ENCODE measurements around the gene EYA2. TPM values are rescaled to one million over a fixed set of nuclear protein-coding genes. Genes with fewer than 3 reads are reported as not detected.
"Not testable (repeated sequence)": the region's sequence is repeated elsewhere in the genome, so short reads cannot be mapped to it uniquely, and the experiment has no call there.

Gene EYA2
- total and polyA plus RNA-seq, 4 donors: 0.17 to 0.54 (median 0.23) TPM; not detected in 1

GRCh38 chr20:47205577-47206123, 311.0 kb downstream of the EYA2 start:
- peaks cover 2 to 22% (median 12%) of the 10 kb centered on the region in 4 donors for H3K36me3 ChIP-seq (ENCODE audit: control insufficient read depth in 4 of 4, insufficient read depth in 3 of 4, low read depth in 1 of 4, low read length in 3 of 4)
- H3K4me3 ChIP-seq (ENCODE audit: low read depth in 1 of 3, low read length in 3 of 3): no peak overlapping the region
- H3K4me1 ChIP-seq (ENCODE audit: control insufficient read depth in 4 of 4, insufficient read depth in 4 of 4, low read length in 3 of 4): peaks cover 0 to 5% (median 2%) of the 10 kb centered on the region in 4 donors
- H3K27ac ChIP-seq (ENCODE audit: low read depth in 1 of 2, low read length in 2 of 2): no peak overlapping the region
- no peak overlapping the region for H3K9ac ChIP-seq (ENCODE audit: low read depth in 1 of 2, low read length in 2 of 2)
- H3K9me3 ChIP-seq (ENCODE audit: control insufficient read depth in 4 of 4, low read length in 3 of 4): no peaks in the 10 kb centered on the region
- H3K27me3 ChIP-seq (ENCODE audit: control insufficient read depth in 4 of 4, insufficient read depth in 4 of 4, low read length in 3 of 4): no peaks in the 10 kb centered on the region
- DNase-seq (ENCODE audit: low spot score): peak; percentile 67
- WGBS: 45% methylated on average over 9 of the region's 9 CpGs
- no peak for TF ChIP-seq ZBTB33 (IDR thresholded peaks at IDR 0.05)
- no peak for TF ChIP-seq NR2F2 (IDR thresholded peaks at IDR 0.05)
- TF ChIP-seq FOXA2 (IDR thresholded peaks at IDR 0.05): no peak
- TF ChIP-seq FOXA1 (IDR thresholded peaks at IDR 0.05): no peak
- TF ChIP-seq RXRA (IDR thresholded peaks at IDR 0.05): peak in 1 of 2 donors; percentile 52
- peak; percentile 76 for TF ChIP-seq CTCF (IDR thresholded peaks at IDR 0.05; ENCODE audit: low read depth, low read length, missing input control)
- TF ChIP-seq TAF1 (conservative IDR thresholded peaks at IDR 0.05): no peak
- TF ChIP-seq JUND (IDR thresholded peaks at IDR 0.05): no peak
- no peak for TF ChIP-seq REST (IDR thresholded peaks at IDR 0.05)
- TF ChIP-seq ATF3 (IDR thresholded peaks at IDR 0.05): no peak
- peak; percentile 75 to 96 for TF ChIP-seq RAD21 (IDR thresholded peaks at IDR 0.05)
- TF ChIP-seq HNF4G (IDR thresholded peaks at IDR 0.05): no peak
- no peak for TF ChIP-seq MAX (IDR thresholded peaks at IDR 0.05)
- TF ChIP-seq SP1 (IDR thresholded peaks at IDR 0.05): no peak
- no peak for TF ChIP-seq GABPA (IDR thresholded peaks at IDR 0.05 in 1 of 2, conservative IDR thresholded peaks at IDR 0.05 in 1 of 2)
- TF ChIP-seq YY1 (IDR thresholded peaks at IDR 0.05): no peak
- TF ChIP-seq HNF4A (conservative IDR thresholded peaks at IDR 0.05): no peak
- TF ChIP-seq EGR1 (IDR thresholded peaks at IDR 0.05; ENCODE audit: low read depth in 2 of 2): no peak

- not testable (repeated sequence) for H3K4me1 ChIP-seq (ENCODE audit: control insufficient read depth in 4 of 4, insufficient read depth in 4 of 4, low read length in 3 of 4); H3K9me3 ChIP-seq (ENCODE audit: control insufficient read depth in 4 of 4, low read length in 3 of 4); H3K27me3 ChIP-seq (ENCODE audit: control insufficient read depth in 4 of 4, insufficient read depth in 4 of 4, low read length in 3 of 4); H3K4me3 ChIP-seq (ENCODE audit: low read depth in 1 of 3, low read length in 3 of 3); DNase-seq (ENCODE audit: low spot score); H3K9ac ChIP-seq (ENCODE audit: low read depth in 1 of 2, low read length in 2 of 2); H3K27ac ChIP-seq (ENCODE audit: low read depth in 1 of 2, low read length in 2 of 2)
- 93% methylated on average over 10 of the region's 10 CpGs for WGBS
- H3K36me3 ChIP-seq (ENCODE audit: control insufficient read depth in 4 of 4, insufficient read depth in 3 of 4, low read depth in 1 of 4, low read length in 3 of 4): peaks cover 3 to 30% (median 16%) of the 10 kb centered on the region in 4 donors
These were observed 311.9 kb downstream of the EYA2 start for GRCh38 chr20:47206552-47206951.
